Measurements from ENCODE around the gene MARCKSL1. TPM values are rescaled to one million over a fixed set of nuclear protein-coding genes. Genes with fewer than 3 reads are reported as not detected.

The MARCKSL1 gene
- total and polyA plus RNA-seq, 11 donors: 6.8 to 44.0 (median 12.1) TPM

GRCh38 chr1:32361674-32362473 lies 25.8 kb upstream of the MARCKSL1 start:
- DNase-seq: peak; percentile 62 to 79 (median 66)
- Histone ChIP-seq H3K4me3 (peak overlapping the region; percentile 10 to 58 (median 48)), H3K9me3 (no peaks in the 10 kb centered on the region), H3K27ac (peak overlapping the region in 7 of 12 donors; percentile 9 to 63 (median 30)), H3K36me3 (peaks cover 0 to 41% (median 34%) of the 10 kb centered on the region in 9 donors), H3K27me3 (no peaks in the 10 kb centered on the region), H3K4me1 (peaks cover 3 to 29% (median 15%) of the 10 kb centered on the region in 12 donors)
- peak; percentile 14 to 74 (median 44) for TF ChIP-seq CTCF (IDR thresholded peaks at IDR 0.05)
- TF ChIP-seq POLR2A (IDR thresholded peaks at IDR 0.05): no peak
- intact Hi-C loops (cut with DNase I): no loop called here
- peak; percentile 27 to 75 (median 74) for ATAC-seq
- 1 to 2% (median 1%) methylated on average over 28 to 91 of the region's 91 CpGs for WGBS, 4 donors

- no peaks in the 10 kb centered on the region for H3K27me3 ChIP-seq
- no peak for TF ChIP-seq CTCF (IDR thresholded peaks at IDR 0.05)
- TF ChIP-seq POLR2A (IDR thresholded peaks at IDR 0.05): no peak
- peaks cover 3 to 29% (median 15%) of the 10 kb centered on the region in 12 donors for H3K4me1 ChIP-seq
- peak overlapping the region in 11 of 12 donors; percentile 10 to 58 (median 48) for H3K4me3 ChIP-seq
- peaks cover 0 to 35% (median 28%) of the 10 kb centered on the region in 9 donors for H3K36me3 ChIP-seq
- intact Hi-C loops (cut with DNase I): no loop called here
- no peaks in the 10 kb centered on the region for H3K9me3 ChIP-seq
- ATAC-seq: peak in 2 of 4 donors; percentile 8 to 10
- peak in 1 of 5 donors; percentile 30 for DNase-seq
- peak overlapping the region in 2 of 12 donors; percentile 30 to 53 for H3K27ac ChIP-seq
- WGBS, 4 donors: 59 to 66% (median 60%) methylated on average over 33 to 35 of the region's 35 CpGs; no CpG with 5 or more reads in 1 of the 4 donors
Measured at GRCh38 chr1:32361308-32361673, 25.3 kb upstream of the MARCKSL1 start.

- ATAC-seq (no peak), DNase-seq (no peak)
- Histone ChIP-seq H3K27ac (no peak overlapping the region), H3K4me3 (no peak overlapping the region), H3K36me3 (peaks cover 0 to 7% (median 3%) of the 10 kb centered on the region in 9 donors), H3K9me3 (no peaks in the 10 kb centered on the region), H3K27me3 (no peaks in the 10 kb centered on the region), H3K4me1 (peaks cover 3 to 44% (median 24%) of the 10 kb centered on the region in 12 donors)
- 83 to 90% (median 88%) methylated on average over 3 of the region's 3 CpGs for WGBS, 4 donors
- TF ChIP-seq CTCF (IDR thresholded peaks at IDR 0.05): no peak
- TF ChIP-seq POLR2A (IDR thresholded peaks at IDR 0.05): no peak
- intact Hi-C loops (cut with DNase I): no loop called here
Measured at GRCh38 chr1:32358435-32358834, 22.4 kb upstream of the MARCKSL1 start.

GRCh38 chr1:32357614-32358013 lies 21.6 kb upstream of the MARCKSL1 start:
- peaks cover 0 to 3% (median 0%) of the 10 kb centered on the region in 9 donors for H3K36me3 ChIP-seq
- intact Hi-C loops (cut with DNase I): no loop called here
- no peak overlapping the region for H3K4me3 ChIP-seq
- H3K27me3 ChIP-seq: no peaks in the 10 kb centered on the region
- DNase-seq (no peak), ATAC-seq (no peak)
- H3K9me3 ChIP-seq: no peaks in the 10 kb centered on the region
- TF ChIP-seq POLR2A (IDR thresholded peaks at IDR 0.05): no peak
- TF ChIP-seq CTCF (IDR thresholded peaks at IDR 0.05): no peak
- 65 to 76% (median 71%) methylated on average over 6 of the region's 6 CpGs for WGBS, 4 donors
- H3K27ac ChIP-seq: no peak overlapping the region
- peaks cover 3 to 47% (median 30%) of the 10 kb centered on the region in 12 donors for H3K4me1 ChIP-seq
